Ovary (tissue), 9 donors: Measurements from ENCODE around the gene DMXL1. TPM values are rescaled to one million over a fixed set of nuclear protein-coding genes. Genes with fewer than 3 reads are reported as not detected.

Experiments used
- DNase-seq, 5 donors: peaks; one replicate each; pipeline ENCODE4 v3.0.0-alpha.2; 2019 to 2020
- H3K27ac ChIP-seq, 2 donors: fragments of 200-600 bp; one replicate each; pipeline versions ENCODE4 v1.5.1 to v1.8.0; 2019 to 2022
- H3K27me3 ChIP-seq: fragments of 200-600 bp; one replicate; pipeline ENCODE4 v1.8.0; 2022
- H3K36me3 ChIP-seq: fragments of 200-600 bp; sonication (generic); one replicate; pipeline ENCODE4 v1.5.1; 2019
- H3K4me1 ChIP-seq: one replicate; pipeline ENCODE4 v1.8.1; 2013; ENCODE audit warnings: mild to moderate bottlenecking, moderate library complexity; ENCODE audit not compliant: insufficient read depth
- H3K4me3 ChIP-seq: fragments of 200-600 bp; sonication (generic); one replicate; pipeline ENCODE4 v1.5.1; 2017
- H3K9me3 ChIP-seq, 2 donors: fragments of 200-600 bp in 1 of 2; sonication (generic) in 1 of 2; one replicate each; pipeline versions ENCODE4 v1.5.1 to v1.8.1; 2013 to 2019; ENCODE audit warnings: mild to moderate bottlenecking in 1 of 2, moderate library complexity in 1 of 2
- CTCF ChIP-seq, 3 donors: fragments of 450-650 bp in 2 of 3; fragments of 200-600 bp in 1 of 3; IDR thresholded peaks; one replicate each; pipeline versions ENCODE4 v1.5.1 to v1.8.0; 2016 to 2022; ENCODE audit warnings: antibody characterized with exemption in 3 of 3, mild to moderate bottlenecking in 1 of 3
- EP300 ChIP-seq: sonication (generic); formaldehyde crosslinking; IDR thresholded peaks from one replicate; pipeline ENCODE4 v1.6.1; 2017; ENCODE audit warnings: antibody characterized with exemption
- POLR2A ChIP-seq: fragments of 450-650 bp; IDR thresholded peaks from one replicate; pipeline ENCODE4 v1.6.1; 2017; ENCODE audit warnings: antibody characterized with exemption, mild to moderate bottlenecking, moderate library complexity
- WGBS, 3 donors: extraction: QIAGEN DNeasy Blood & Tissue Kit in 1 of 3; methylation state at CpG; one replicate each; pipeline versions ENCODE4 v1.1.5 to v1.1.7; 2013 to 2017; 5-methylcytosine and 5-hydroxymethylcytosine counted together
- intact Hi-C, 4 donors: fragments of 100-400 bp; cut with DNase I; formaldehyde crosslinking; loops; one replicate each; pipeline versions ENCODE4 v1.11.0 to v1.15.1; 2022 to 2023
- microRNA-seq, 3 donors: library from miRNA; unstranded; fragments of <30 nt; microRNA quantifications; one replicate each; pipeline versions ENCODE4 to v1.2.0, GENCODE V29; 2019 to 2020
- polyA plus RNA-seq, 2 donors: library from polyadenylated mRNA; stranded (reverse); fragments of 200-250 nt in 1 of 2; fragments of 350-450 nt in 1 of 2; fragmentation: Illumina TruSeq in 1 of 2; extraction: RNeasy Lipid Tissue Mini Kit (QIAGEN cat#74804) in 1 of 2; gene quantifications; one replicate each; pipeline ENCODE4 v1.2.3, GENCODE V29; 2013 to 2014
- small RNA-seq: library from RNA; depleted of rRNA; stranded (forward); fragments of <200 nt; gene quantifications from one replicate; pipeline ENCODE3, GENCODE V24; 2016
- total RNA-seq, 7 donors: library from RNA; depleted of rRNA in 2 of 7; stranded (reverse); fragments of >200 nt in 2 of 7; fragmentation: NEBNext Ultra II Directional in 3 of 7; extraction: Animal tissue kit (Norgen Biotek cat#: 25700) in 3 of 7; gene quantifications; one replicate each; pipeline versions ENCODE4 v1.1.0 to v1.2.4, GENCODE V29; 2016 to 2023
- donor health status: DM: no; HTN: no; CAD: no; lungs with moderate emphysema.
- donor health status: DM: no; HTN: no; CAD: no.
- donor health status: Bipolar disorder and iron deficiency.
- donor health status: DM: yes; HTN: yes; CAD: no.
- donor health status: DM: no; HTN: no; CAD: no.
- donor health status: DM: yes; HTN: yes; CAD: no.

The DMXL1 gene
- total and polyA plus RNA-seq, 9 donors = 11.9 to 50.1 (median 39.1) TPM

- Histone ChIP-seq H3K36me3 (no peaks in the 10 kb centered on the region), H3K4me1 (peaks cover 3% of the 10 kb centered on the region), H3K27ac (no peak overlapping the region), H3K27me3 (no peaks in the 10 kb centered on the region), H3K9me3 (no peaks in the 10 kb centered on the region), H3K4me3 (no peak overlapping the region)
- 95 to 97% (median 96%) methylated on average over 2 of the region's 2 CpGs for WGBS, 3 donors
- DNase-seq = no peak
- no peak for TF ChIP-seq CTCF (IDR thresholded peaks at IDR 0.05)
- no peak for TF ChIP-seq EP300
- TF ChIP-seq POLR2A = no peak
- intact Hi-C loops = no loop called here
Measured at GRCh38 chr5:119293516-119293829, 222.6 kb downstream of the DMXL1 start.

Small RNAs within 50 kb of the gene (microRNA-seq; reads per million reads assigned to microRNA genes)
- gene MIR5706 = 0 reads per million in 3 donors

Small RNAs within 50 kb of the gene (small RNA-seq; reads per million reads assigned to genes)
- gene LAMTOR3P2 = not detected
- not detected for gene MIR5706
- not detected for gene RNU6-701P

Other genes with a start within 250 kb of the DMXL1 start
- gene DTWD2, start 82.5 kb upstream of the DMXL1 start, total RNA-seq = 10 to 100 TPM in 1 of 7 donors, 1 to 10 TPM in 6; 3.2 to 12.5 (median 5.3) TPM
- gene DTWD2, start 82.5 kb upstream of the DMXL1 start, polyA plus RNA-seq = 1 to 10 TPM; 1.5 to 5.3 TPM